ENCODE data around the gene RALGAPB. TPM values are rescaled to one million over a fixed set of nuclear protein-coding genes. Genes with fewer than 3 reads are reported as not detected.

The RALGAPB gene
- total and polyA plus RNA-seq, 2 of the 13 experiments (the other 11 are each of a cell fraction or from before 2014, with no cell fraction given), result 17.6 to 30.6 TPM

- TF ChIP-seq NR2F2 (IDR thresholded peaks at IDR 0.05; ENCODE audit: borderline replicate concordance, low read depth), result no peak
- TF ChIP-seq, protein P1, sequence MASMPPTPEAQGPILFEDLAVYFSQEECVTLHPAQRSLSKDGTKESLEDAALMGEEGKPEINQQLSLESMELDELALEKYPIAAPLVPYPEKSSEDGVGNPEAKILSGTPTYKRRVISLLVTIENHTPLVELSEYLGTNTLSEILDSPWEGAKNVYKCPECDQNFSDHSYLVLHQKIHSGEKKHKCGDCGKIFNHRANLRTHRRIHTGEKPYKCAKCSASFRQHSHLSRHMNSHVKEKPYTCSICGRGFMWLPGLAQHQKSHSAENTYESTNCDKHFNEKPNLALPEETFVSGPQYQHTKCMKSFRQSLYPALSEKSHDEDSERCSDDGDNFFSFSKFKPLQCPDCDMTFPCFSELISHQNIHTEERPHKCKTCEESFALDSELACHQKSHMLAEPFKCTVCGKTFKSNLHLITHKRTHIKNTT (CRISPR knock-in tag; IDR thresholded peaks at IDR 0.05), result no peak
- no peak for TF ChIP-seq ZNF737 (CRISPR knock-in tag; IDR thresholded peaks at IDR 0.05; ENCODE audit: borderline replicate concordance)
Observed at GRCh38 chr20:38557174-38557573, 84.5 kb downstream of the RALGAPB start (continued).

- WGBS (ENCODE audit: low lambda C conversion rate), result 92% methylated on average over 3 of the region's 3 CpGs
- BruUV-seq (replicated peaks), result TSS peak; percentile 30
- Histone ChIP-seq H3K4me2 (ENCODE audit: low read depth, low read length) (no peak overlapping the region), H3K9me3 (ENCODE audit: low read length) (no peaks in the 10 kb centered on the region), H3K36me3 (replicated peaks in 1 of 2; ENCODE audit: control insufficient read depth in 1 of 2, insufficient read depth in 2 of 2, low read length in 2 of 2) (peaks cover 21 to 81% of the 10 kb centered on the region in 2 experiments), H3K27me3 (ENCODE audit: control insufficient read depth in 1 of 2, insufficient read depth in 2 of 2, low read length in 2 of 2) (no peaks in the 10 kb centered on the region), H2AFZ (ENCODE audit: low read length) (no peak overlapping the region), H3K27ac (ENCODE audit: extremely low read length, insufficient read depth, low read length) (no peak overlapping the region), H3K79me2 (ENCODE audit: insufficient read depth, low read length) (no peaks in the 10 kb centered on the region), H3K4me1 (ENCODE audit: insufficient read depth, low read length) (no peaks in the 10 kb centered on the region), H3K4me3 (replicated peaks in 1 of 3; ENCODE audit: insufficient read depth in 1 of 3, low read depth in 2 of 3, low read length in 3 of 3) (no peak overlapping the region), H3K9ac (ENCODE audit: insufficient read depth, low read depth, low read length) (no peak overlapping the region), H4K20me1 (ENCODE audit: insufficient read depth, low read length) (no peaks in the 10 kb centered on the region)
- ATAC-seq (no peak), FAIRE-seq (no peak), DNase-seq (ENCODE audit: low spot score) (no peak)
- POLR2A ChIA-PET, result no interaction called here
- in situ Hi-C loops (cut with HindIII; ENCODE audit: extremely low pct_ligation_motif_present, low pct_unique_long_range_greater_than_20kb) (no loop called here), intact Hi-C loops (cut with micrococcal nuclease; ENCODE audit: unreplicated experiment) (no loop called here)
- CTCF ChIA-PET (ENCODE audit: low intra/inter-chr PET ratio, low total read pairs), result no interaction called here
- TF ChIP-seq, protein P2, sequence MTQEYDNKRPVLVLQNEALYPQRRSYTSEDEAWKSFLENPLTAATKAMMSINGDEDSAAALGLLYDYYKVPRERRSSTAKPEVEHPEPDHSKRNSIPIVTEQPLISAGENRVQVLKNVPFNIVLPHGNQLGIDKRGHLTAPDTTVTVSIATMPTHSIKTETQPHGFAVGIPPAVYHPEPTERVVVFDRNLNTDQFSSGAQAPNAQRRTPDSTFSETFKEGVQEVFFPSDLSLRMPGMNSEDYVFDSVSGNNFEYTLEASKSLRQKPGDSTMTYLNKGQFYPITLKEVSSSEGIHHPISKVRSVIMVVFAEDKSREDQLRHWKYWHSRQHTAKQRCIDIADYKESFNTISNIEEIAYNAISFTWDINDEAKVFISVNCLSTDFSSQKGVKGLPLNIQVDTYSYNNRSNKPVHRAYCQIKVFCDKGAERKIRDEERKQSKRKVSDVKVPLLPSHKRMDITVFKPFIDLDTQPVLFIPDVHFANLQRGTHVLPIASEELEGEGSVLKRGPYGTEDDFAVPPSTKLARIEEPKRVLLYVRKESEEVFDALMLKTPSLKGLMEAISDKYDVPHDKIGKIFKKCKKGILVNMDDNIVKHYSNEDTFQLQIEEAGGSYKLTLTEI (CRISPR knock-in tag; conservative IDR thresholded peaks at IDR 0.05), result no peak
- TF ChIP-seq, protein P3, sequence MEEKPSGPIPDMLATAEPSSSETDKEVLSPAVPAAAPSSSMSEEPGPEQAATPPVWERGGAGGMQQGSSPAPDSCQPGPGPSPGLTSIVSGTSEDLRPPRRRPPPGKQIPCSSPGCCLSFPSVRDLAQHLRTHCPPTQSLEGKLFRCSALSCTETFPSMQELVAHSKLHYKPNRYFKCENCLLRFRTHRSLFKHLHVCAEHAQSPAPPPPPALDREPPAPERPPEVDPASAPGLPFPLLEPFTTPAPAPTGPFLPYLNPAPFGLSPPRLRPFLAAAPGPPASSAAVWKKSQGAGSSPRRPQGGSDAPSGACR (CRISPR knock-in tag; IDR thresholded peaks at IDR 0.05), result no peak
- TF ChIP-seq PCBP2 (optimal IDR thresholded peaks at IDR 0.05; ENCODE audit: low read depth, low read length, poor library complexity, severe bottlenecking), result no peak
- no peak for TF ChIP-seq ZNF776 (CRISPR knock-in tag; IDR thresholded peaks at IDR 0.05)
- TF ChIP-seq SIX1 (CRISPR knock-in tag; IDR thresholded peaks at IDR 0.05; ENCODE audit: borderline replicate concordance), result no peak
- TF ChIP-seq HNF1B (CRISPR knock-in tag; IDR thresholded peaks at IDR 0.05), result no peak
- TF ChIP-seq ZNF672 (CRISPR knock-in tag; IDR thresholded peaks at IDR 0.05), result no peak
- TF ChIP-seq FOXK2 (IDR thresholded peaks at IDR 0.05), result no peak
- TF ChIP-seq TEAD2 (CRISPR knock-in tag; IDR thresholded peaks at IDR 0.05), result no peak
- TF ChIP-seq ZNF747 (CRISPR knock-in tag; IDR thresholded peaks at IDR 0.05; ENCODE audit: borderline replicate concordance), result no peak
- TF ChIP-seq, protein P4, sequence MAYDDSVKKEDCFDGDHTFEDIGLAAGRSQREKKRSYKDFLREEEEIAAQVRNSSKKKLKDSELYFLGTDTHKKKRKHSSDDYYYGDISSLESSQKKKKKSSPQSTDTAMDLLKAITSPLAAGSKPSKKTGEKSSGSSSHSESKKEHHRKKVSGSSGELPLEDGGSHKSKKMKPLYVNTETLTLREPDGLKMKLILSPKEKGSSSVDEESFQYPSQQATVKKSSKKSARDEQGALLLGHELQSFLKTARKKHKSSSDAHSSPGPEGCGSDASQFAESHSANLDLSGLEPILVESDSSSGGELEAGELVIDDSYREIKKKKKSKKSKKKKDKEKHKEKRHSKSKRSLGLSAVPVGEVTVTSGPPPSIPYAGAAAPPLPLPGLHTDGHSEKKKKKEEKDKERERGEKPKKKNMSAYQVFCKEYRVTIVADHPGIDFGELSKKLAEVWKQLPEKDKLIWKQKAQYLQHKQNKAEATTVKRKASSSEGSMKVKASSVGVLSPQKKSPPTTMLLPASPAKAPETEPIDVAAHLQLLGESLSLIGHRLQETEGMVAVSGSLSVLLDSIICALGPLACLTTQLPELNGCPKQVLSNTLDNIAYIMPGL (CRISPR knock-in tag; IDR thresholded peaks at IDR 0.05; ENCODE audit: borderline replicate concordance in 1 of 2, low read depth in 1 of 2), result no peak
- TF ChIP-seq CHD2 (IDR thresholded peaks at IDR 0.05; ENCODE audit: low read depth, low read length), result no peak
- no peak for TF ChIP-seq GATAD2A (CRISPR knock-in tag; IDR thresholded peaks at IDR 0.05)
Observed at GRCh38 chr20:38558596-38559360, 86.1 kb downstream of the RALGAPB start.
